ENCODE results near the gene FBXO31. TPM values are rescaled to one million over a fixed set of nuclear protein-coding genes. Genes with fewer than 3 reads are reported as not detected.
"Not testable (repeated sequence)": the region's sequence is repeated elsewhere in the genome, so short reads cannot be mapped to it uniquely, and the experiment has no call there.

The FBXO31 gene
- total RNA-seq, 1 donor from 2014 or later = 28.9 TPM

DNA sequence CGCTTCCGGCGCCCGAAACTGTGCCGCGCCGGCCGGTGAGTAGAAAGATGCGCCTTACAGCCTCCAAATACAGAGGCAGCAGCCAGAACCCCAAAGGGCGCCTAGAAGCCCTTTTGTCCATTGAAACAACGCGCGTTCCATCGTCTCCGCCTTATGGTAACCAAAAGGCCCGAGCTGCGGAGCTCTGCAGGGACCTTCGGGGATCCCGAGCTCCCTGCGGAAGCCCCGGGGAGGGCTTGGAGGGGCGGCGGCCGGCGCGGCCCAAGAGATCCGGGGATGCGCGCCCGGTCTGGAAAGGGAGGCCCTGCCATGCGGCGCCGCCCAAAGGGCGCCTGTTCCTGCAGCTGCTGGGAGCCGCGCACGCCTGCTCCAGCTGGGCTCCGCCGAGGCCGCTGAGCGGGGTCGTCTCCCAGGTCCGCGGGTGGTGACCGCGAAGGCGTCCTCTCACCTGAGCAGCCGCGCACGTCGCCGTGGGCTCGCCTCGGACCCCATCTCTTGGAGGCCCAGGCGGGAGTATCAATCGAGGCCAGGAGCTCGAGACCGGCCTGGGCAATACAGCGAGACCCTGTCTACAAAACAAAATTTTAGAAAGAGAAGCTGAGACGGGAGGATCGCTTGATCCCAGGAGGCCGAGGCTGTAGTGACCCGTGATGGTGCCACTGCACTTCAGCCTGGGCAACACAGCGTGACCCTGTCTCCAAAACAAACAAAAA is 742 bp upstream of the FBXO31 start:
- Histone ChIP-seq H3K36me3 (ENCODE audit: control insufficient read depth, insufficient read depth, low read length) (no peaks in the 10 kb centered on the region), H3K27me3 (ENCODE audit: control insufficient read depth, insufficient read depth, low read length) (no peaks in the 10 kb centered on the region), H3K4me3 (ENCODE audit: low read depth, low read length) (peak overlapping the region; percentile 77)
- TF ChIP-seq, protein P1, sequence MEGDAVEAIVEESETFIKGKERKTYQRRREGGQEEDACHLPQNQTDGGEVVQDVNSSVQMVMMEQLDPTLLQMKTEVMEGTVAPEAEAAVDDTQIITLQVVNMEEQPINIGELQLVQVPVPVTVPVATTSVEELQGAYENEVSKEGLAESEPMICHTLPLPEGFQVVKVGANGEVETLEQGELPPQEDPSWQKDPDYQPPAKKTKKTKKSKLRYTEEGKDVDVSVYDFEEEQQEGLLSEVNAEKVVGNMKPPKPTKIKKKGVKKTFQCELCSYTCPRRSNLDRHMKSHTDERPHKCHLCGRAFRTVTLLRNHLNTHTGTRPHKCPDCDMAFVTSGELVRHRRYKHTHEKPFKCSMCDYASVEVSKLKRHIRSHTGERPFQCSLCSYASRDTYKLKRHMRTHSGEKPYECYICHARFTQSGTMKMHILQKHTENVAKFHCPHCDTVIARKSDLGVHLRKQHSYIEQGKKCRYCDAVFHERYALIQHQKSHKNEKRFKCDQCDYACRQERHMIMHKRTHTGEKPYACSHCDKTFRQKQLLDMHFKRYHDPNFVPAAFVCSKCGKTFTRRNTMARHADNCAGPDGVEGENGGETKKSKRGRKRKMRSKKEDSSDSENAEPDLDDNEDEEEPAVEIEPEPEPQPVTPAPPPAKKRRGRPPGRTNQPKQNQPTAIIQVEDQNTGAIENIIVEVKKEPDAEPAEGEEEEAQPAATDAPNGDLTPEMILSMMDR (IDR thresholded peaks at IDR 0.05; ENCODE audit: insufficient read depth, low read length, poor library complexity, severe bottlenecking) = no peak
- DNase-seq (ENCODE audit: low read depth) = no peak

DNA sequence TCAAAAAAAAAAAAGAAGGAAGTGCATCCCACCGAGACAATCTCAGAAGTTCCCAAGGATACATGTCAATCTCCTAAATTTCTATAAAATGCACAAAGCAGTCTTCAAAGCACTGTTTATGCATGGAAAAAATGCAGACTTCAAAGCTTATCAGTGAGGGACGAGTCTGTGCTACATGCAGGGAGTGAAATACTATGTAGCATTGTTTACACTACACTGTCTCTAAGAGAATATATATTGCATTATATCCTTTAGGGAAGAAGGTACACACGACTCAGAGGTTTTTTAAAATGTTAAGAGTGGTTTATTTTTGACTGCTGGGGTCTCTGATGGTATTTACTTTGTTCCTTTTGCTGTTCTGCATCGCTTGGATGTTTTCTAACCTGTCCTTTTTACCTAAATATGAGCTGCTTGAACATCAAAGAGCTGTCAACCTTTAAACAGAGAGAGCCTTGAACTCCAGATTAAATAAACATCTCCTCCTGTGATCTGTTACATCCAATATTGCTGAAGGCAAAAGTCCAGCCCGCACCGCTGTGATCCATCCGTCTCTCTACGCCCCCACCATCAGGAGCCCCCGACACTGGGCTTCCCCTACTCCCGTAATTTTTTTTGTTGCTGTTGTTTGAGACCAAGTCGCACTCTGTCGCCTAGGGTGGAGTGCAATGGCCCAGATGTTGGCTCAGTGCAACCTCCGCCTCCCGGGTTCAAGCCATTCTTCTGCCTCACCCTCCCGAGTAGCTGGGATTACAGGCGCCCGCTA is 1.4 kb downstream of the FBXO31 start:
- H3K36me3 ChIP-seq (ENCODE audit: control insufficient read depth, insufficient read depth, low read length) = no peaks in the 10 kb centered on the region
- no peaks in the 10 kb centered on the region for H3K27me3 ChIP-seq (ENCODE audit: control insufficient read depth, insufficient read depth, low read length)
- H3K4me3 ChIP-seq (ENCODE audit: low read depth, low read length) = peak overlapping the region; percentile 77
- no peak for DNase-seq (ENCODE audit: low read depth)
- TF ChIP-seq, protein P1 (IDR thresholded peaks at IDR 0.05; ENCODE audit: insufficient read depth, low read length, poor library complexity, severe bottlenecking) = no peak

DNA sequence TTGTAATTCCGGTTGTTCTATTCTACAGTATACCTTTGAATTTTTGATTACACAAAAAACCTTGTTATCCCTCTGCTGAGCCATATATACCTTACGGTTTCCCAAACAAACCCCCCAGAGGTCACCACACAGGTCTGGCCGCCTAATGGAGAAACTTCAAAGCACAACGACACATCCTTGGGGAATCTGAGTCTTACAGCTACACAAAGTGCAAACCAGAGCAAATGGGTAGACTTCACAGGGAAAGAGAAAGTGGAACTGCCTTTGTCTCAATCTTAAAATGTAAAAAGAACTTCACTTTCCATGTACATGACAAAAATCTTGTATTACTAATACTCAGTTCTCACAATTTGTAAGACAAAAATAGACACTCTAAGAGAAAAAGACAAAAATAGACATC is 2.7 kb downstream of the FBXO31 start:
- Histone ChIP-seq H3K27me3 (ENCODE audit: control insufficient read depth, insufficient read depth, low read length) (no peaks in the 10 kb centered on the region), H3K36me3 (ENCODE audit: control insufficient read depth, insufficient read depth, low read length) (no peaks in the 10 kb centered on the region), H3K4me3 (ENCODE audit: low read depth, low read length) (no peak overlapping the region)
- no peak for DNase-seq (ENCODE audit: low read depth)
- TF ChIP-seq, protein P1 (IDR thresholded peaks at IDR 0.05; ENCODE audit: insufficient read depth, low read length, poor library complexity, severe bottlenecking) = no peak

DNA sequence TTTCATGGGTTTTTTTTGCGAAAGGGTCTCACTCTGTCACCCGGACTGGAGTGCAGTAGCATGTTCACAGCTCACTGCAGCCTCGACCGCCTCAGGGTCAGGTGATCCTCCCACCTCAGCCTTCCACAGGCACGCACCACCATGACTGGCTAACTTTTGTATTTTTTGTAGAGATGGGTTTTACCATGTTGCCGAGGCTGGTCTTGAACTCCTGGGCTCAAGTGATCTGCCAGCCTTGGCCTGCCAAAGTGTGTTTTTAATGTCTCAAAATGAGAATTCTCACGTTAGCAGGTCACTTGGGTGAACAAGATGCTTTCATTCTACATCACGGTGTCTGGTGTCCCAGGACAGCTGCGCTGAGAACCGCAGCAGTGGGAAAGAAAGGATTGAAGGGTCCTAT is 3.2 kb downstream of the FBXO31 start:
- DNase-seq (ENCODE audit: low read depth) = no peak
- H3K4me3 ChIP-seq (ENCODE audit: low read depth, low read length) = no peak overlapping the region
- H3K36me3 ChIP-seq (ENCODE audit: control insufficient read depth, insufficient read depth, low read length) = no peaks in the 10 kb centered on the region
- TF ChIP-seq, protein P1 (IDR thresholded peaks at IDR 0.05; ENCODE audit: insufficient read depth, low read length, poor library complexity, severe bottlenecking) = no peak
- H3K27me3 ChIP-seq (ENCODE audit: control insufficient read depth, insufficient read depth, low read length) = no peaks in the 10 kb centered on the region

DNA sequence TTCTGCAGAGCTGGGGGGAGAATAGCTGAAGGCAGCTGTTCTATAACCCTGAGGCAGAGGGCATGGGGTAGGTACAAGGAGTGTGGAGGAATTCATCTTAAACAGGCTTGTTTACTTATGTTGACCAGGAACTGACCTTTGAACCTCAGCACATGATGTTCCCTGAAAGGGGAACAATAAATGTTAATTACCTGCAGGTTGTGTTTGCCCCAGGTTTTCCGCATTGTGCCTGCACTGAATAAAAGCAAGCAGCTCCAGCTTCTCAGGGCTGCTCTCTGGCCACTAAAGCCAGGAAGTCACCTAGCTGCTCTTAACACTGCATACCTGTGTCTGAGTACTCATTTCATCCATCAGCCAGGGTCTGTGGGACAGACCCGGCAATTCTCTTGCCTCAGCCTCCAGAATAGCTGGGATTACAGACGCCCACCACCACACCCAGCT is 4.2 kb downstream of the FBXO31 start:
- not testable (repeated sequence) for DNase-seq (ENCODE audit: low read depth); H3K4me3 ChIP-seq (ENCODE audit: low read depth, low read length); H3K27me3 ChIP-seq (ENCODE audit: control insufficient read depth, insufficient read depth, low read length); H3K36me3 ChIP-seq (ENCODE audit: control insufficient read depth, insufficient read depth, low read length)

DNA sequence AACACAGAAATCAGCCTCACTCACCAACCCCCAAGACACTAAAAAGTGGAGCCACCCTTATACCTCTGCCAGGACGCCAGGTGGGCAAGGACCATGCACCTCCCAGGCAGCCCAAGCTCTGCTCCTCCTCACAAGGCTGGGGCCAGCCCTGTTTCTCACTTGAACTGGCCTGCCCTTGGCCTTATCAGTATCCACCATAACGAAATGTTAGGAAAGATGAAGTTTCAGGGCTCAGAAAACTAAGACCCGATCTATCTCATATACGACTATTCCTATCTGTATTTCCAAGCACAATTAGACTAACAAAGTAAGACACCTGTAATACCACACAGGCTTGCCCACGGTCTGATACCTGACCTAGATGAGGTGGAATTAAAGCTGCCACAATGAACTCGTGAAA is 6.9 kb downstream of the FBXO31 start:
- TF ChIP-seq, protein P1 (IDR thresholded peaks at IDR 0.05; ENCODE audit: insufficient read depth, low read length, poor library complexity, severe bottlenecking) = no peak
- H3K27me3 ChIP-seq (ENCODE audit: control insufficient read depth, insufficient read depth, low read length) = no peaks in the 10 kb centered on the region
- no peaks in the 10 kb centered on the region for H3K36me3 ChIP-seq (ENCODE audit: control insufficient read depth, insufficient read depth, low read length)
- H3K4me3 ChIP-seq (ENCODE audit: low read depth, low read length) = no peak overlapping the region
- DNase-seq (ENCODE audit: low read depth) = no peak
